ENCODE data around the gene DTD1.

Gene DTD1

GRCh38 chr20:18722371-18722770 is 134.5 kb downstream of the DTD1 start:
- no peak for TF ChIP-seq CTCF (IDR thresholded peaks at IDR 0.05; ENCODE audit: extremely low read depth, insufficient read depth, missing control alignments)
- in situ Hi-C loops (cut with MboI; ENCODE audit: low pct_unique_long_range_greater_than_20kb, low sequenced_read_pairs, unreplicated experiment), result no loop called here
- DNase-seq (ENCODE audit: low spot score), result no peak

GRCh38 chr20:18724077-18724476 is 136.2 kb downstream of the DTD1 start:
- in situ Hi-C loops (cut with MboI; ENCODE audit: low pct_unique_long_range_greater_than_20kb, low sequenced_read_pairs, unreplicated experiment), result no loop called here
- no peak for TF ChIP-seq CTCF (IDR thresholded peaks at IDR 0.05; ENCODE audit: extremely low read depth, insufficient read depth, missing control alignments)
- DNase-seq (ENCODE audit: low spot score), result no peak

GRCh38 chr20:18724788-18725464 is 137.1 kb downstream of the DTD1 start:
- TF ChIP-seq CTCF (IDR thresholded peaks at IDR 0.05; ENCODE audit: extremely low read depth, insufficient read depth, missing control alignments), result no peak
- in situ Hi-C loops (cut with MboI; ENCODE audit: low pct_unique_long_range_greater_than_20kb, low sequenced_read_pairs, unreplicated experiment), result no loop called here
- DNase-seq (ENCODE audit: low spot score), result no peak

- in situ Hi-C loops (cut with MboI; ENCODE audit: low pct_unique_long_range_greater_than_20kb, low sequenced_read_pairs, unreplicated experiment), result no loop called here
Observed at GRCh38 chr20:18727032-18727508, 139.2 kb downstream of the DTD1 start.

GRCh38 chr20:18728165-18728869 is 140.5 kb downstream of the DTD1 start:
- peak; percentile 38 for DNase-seq (ENCODE audit: low spot score)
- no peak for TF ChIP-seq CTCF (IDR thresholded peaks at IDR 0.05; ENCODE audit: extremely low read depth, insufficient read depth, missing control alignments)
- in situ Hi-C loops (cut with MboI; ENCODE audit: low pct_unique_long_range_greater_than_20kb, low sequenced_read_pairs, unreplicated experiment), result no loop called here

More at GRCh38 chr20:18727032-18727508, 139.2 kb downstream of the DTD1 start:
- DNase-seq (ENCODE audit: low spot score), result no peak
- TF ChIP-seq CTCF (IDR thresholded peaks at IDR 0.05; ENCODE audit: extremely low read depth, insufficient read depth, missing control alignments), result no peak

GRCh38 chr20:18728870-18729224 is 141.0 kb downstream of the DTD1 start:
- in situ Hi-C loops (cut with MboI; ENCODE audit: low pct_unique_long_range_greater_than_20kb, low sequenced_read_pairs, unreplicated experiment), result no loop called here
- DNase-seq (ENCODE audit: low spot score), result no peak
- TF ChIP-seq CTCF (IDR thresholded peaks at IDR 0.05; ENCODE audit: extremely low read depth, insufficient read depth, missing control alignments), result no peak
